SH-SY5Y (cell line): ENCODE data around the gene ZNF232.

Experiments used
- GATA2 ChIP-seq: IDR thresholded peaks from 2 replicates; pipeline ENCODE4 v1.6.1; 2011; ENCODE audit warnings: mild to moderate bottlenecking, low read depth, low read length
- GATA3 ChIP-seq: IDR thresholded peaks from 2 replicates; pipeline ENCODE4 v1.6.1; 2011; ENCODE audit warnings: low read depth, mild to moderate bottlenecking, low read length, moderate library complexity

GRCh38 chr17:5138616-5139457 lies 27.2 kb upstream of the ZNF232 start:
- no peak for TF ChIP-seq GATA2
- no peak for TF ChIP-seq GATA3
